HepG2 (cell line): ENCODE data around the gene ARFGAP3. TPM values are rescaled to one million over a fixed set of nuclear protein-coding genes. Genes with fewer than 3 reads are reported as not detected.

Experiments
- BORCS8-MEF2B ChIP-seq: sonication (generic); formaldehyde crosslinking; IDR thresholded peaks from 2 replicates; pipeline ENCODE4 v1.8.0; 2022; ENCODE audit warnings: mild to moderate bottlenecking, missing genetic modification reagents
- CENPX ChIP-seq: sonication (generic); formaldehyde crosslinking; IDR thresholded peaks from 2 replicates; pipeline ENCODE4 v1.9.0; 2021; ENCODE audit warnings: mild to moderate bottlenecking, missing genetic modification reagents, moderate library complexity
- FOXJ3 ChIP-seq: sonication (generic); formaldehyde crosslinking; IDR thresholded peaks from 2 replicates; pipeline ENCODE4 v1.4.0; 2020; ENCODE audit warnings: missing genetic modification reagents, mild to moderate bottlenecking, borderline replicate concordance
- GATA4 ChIP-seq: sonication (generic); IDR thresholded peaks from 2 replicates; pipeline ENCODE4 v1.6.1; 2016; ENCODE audit warnings: antibody characterized with exemption, low read depth, borderline replicate concordance
- HNRNPK ChIP-seq: fragments of 200-400 bp; formaldehyde crosslinking; IDR thresholded peaks from 2 replicates; pipeline ENCODE4 v1.6.1; 2018; ENCODE audit warnings: low read length, low read depth, moderate library complexity, mild to moderate bottlenecking; ENCODE audit not compliant: poor library complexity, severe bottlenecking
- KAT2B ChIP-seq: fragments of 150-350 bp; IDR thresholded peaks from 2 replicates; pipeline ENCODE4 v1.6.1; 2014; ENCODE audit warnings: low read depth, low read length, borderline replicate concordance
- MBNL3 ChIP-seq: fragments of 250-450 bp; sonication (Bioruptor Pico); conservative IDR thresholded peaks from 2 replicates; pipeline ENCODE4 v1.8.0; 2022; ENCODE audit warnings: mild to moderate bottlenecking, inconsistent platforms
- NCOA5 ChIP-seq: sonication (generic); formaldehyde crosslinking; IDR thresholded peaks from 2 replicates; pipeline ENCODE4 v1.4.0; 2020; ENCODE audit warnings: missing genetic modification reagents
- NCOR1 ChIP-seq: fragments of 200-600 bp; sonication (generic); IDR thresholded peaks from 2 replicates; pipeline ENCODE4 v1.7.0; 2017; ENCODE audit warnings: antibody characterized with exemption, low read length, borderline replicate concordance
- NR2F1 ChIP-seq, 2 experiments: fragments of 450-650 bp in 1 of 2; formaldehyde crosslinking in 1 of 2; IDR thresholded peaks; 2 replicates each; pipeline versions ENCODE4 v1.5.0 to v1.6.1; 2016 to 2020; ENCODE audit warnings: mild to moderate bottlenecking in 1 of 2, missing compliant biosample characterization in 1 of 2, missing genetic modification reagents in 1 of 2, moderate library complexity in 1 of 2
- SIN3B ChIP-seq: fragments of 150-350 bp; IDR thresholded peaks from 2 replicates; pipeline ENCODE4 v1.6.1; 2014; ENCODE audit warnings: low read length
- SNAPC2 ChIP-seq: sonication (generic); formaldehyde crosslinking; IDR thresholded peaks from 2 replicates; pipeline ENCODE4 v1.8.1; 2022; ENCODE audit warnings: mild to moderate bottlenecking, missing genetic modification reagents
- TEAD2 ChIP-seq: sonication (generic); formaldehyde crosslinking; IDR thresholded peaks from 2 replicates; pipeline ENCODE4 v1.9.0; 2021; ENCODE audit warnings: missing genetic modification reagents
- ZC3H13 ChIP-seq: sonication (generic); formaldehyde crosslinking; IDR thresholded peaks from 2 replicates; pipeline ENCODE4 v1.8.1; 2023; ENCODE audit warnings: mild to moderate bottlenecking, missing genetic modification reagents, moderate library complexity
- ZFP1 ChIP-seq: IDR thresholded peaks from 2 replicates; pipeline ENCODE4 v1.6.1; 2016
- ZNF207 ChIP-seq: fragments of 450-650 bp; IDR thresholded peaks from 2 replicates; pipeline ENCODE4 v1.6.1; 2016; ENCODE audit warnings: antibody characterized with exemption, borderline replicate concordance
- ZNF260 ChIP-seq: sonication (generic); formaldehyde crosslinking; IDR thresholded peaks from 2 replicates; pipeline ENCODE4 v1.4.0; 2020; ENCODE audit warnings: missing genetic modification reagents, low read depth, mild to moderate bottlenecking, borderline replicate concordance
- ZNF326 ChIP-seq: sonication (generic); formaldehyde crosslinking; IDR thresholded peaks from 2 replicates; pipeline ENCODE4 v1.4.0; 2020; ENCODE audit warnings: missing genetic modification reagents, borderline replicate concordance
- ZNF577 ChIP-seq: sonication (generic); formaldehyde crosslinking; IDR thresholded peaks from 2 replicates; pipeline ENCODE4 v1.4.0; 2020; ENCODE audit warnings: mild to moderate bottlenecking, low read depth, missing genetic modification reagents, borderline replicate concordance
- ZNF891 ChIP-seq: sonication (generic); formaldehyde crosslinking; IDR thresholded peaks from 2 replicates; pipeline ENCODE4 v1.5.0; 2020; ENCODE audit warnings: mild to moderate bottlenecking, missing genetic modification reagents
- polyA plus RNA-seq, 8 experiments: library from polyadenylated mRNA; depleted of rRNA in 3 of 8; stranded (reverse) in 7 of 8; unstranded in 1 of 8; fragments of >200 nt; fragmentation: Illumina TruSeq in 4 of 8; extraction: Trizol in 4 of 8; gene quantifications; 2 replicates each; pipeline versions ENCODE4 v1.2.1 to v1.2.3, GENCODE V29; 2011 to 2016; ENCODE audit warnings: low read depth in 4 of 8, missing spikeins in 1 of 8, mixed read lengths in 1 of 8; ENCODE audit not compliant: insufficient read depth in 1 of 8
- total RNA-seq, 5 experiments: library from RNA; depleted of rRNA; stranded (reverse); fragments of >200 nt; fragmentation: Illumina TruSeq; extraction: Trizol; gene quantifications; 2 replicates each; pipeline ENCODE4 v1.2.3, GENCODE V29; 2016; ENCODE audit warnings: low read depth in 1 of 5
- TF ChIP-seq, protein P1 (sequence below): sonication (generic); formaldehyde crosslinking; IDR thresholded peaks from 2 replicates; pipeline ENCODE4 v1.8.1; 2023; ENCODE audit warnings: mild to moderate bottlenecking, moderate library complexity, missing genetic modification reagents
- TF ChIP-seq, protein P2 (sequence below): sonication (generic); formaldehyde crosslinking; conservative IDR thresholded peaks from 2 replicates; pipeline ENCODE4 v1.4.0; 2020; ENCODE audit warnings: missing genetic modification reagents
- TF ChIP-seq, protein P3 (sequence below): IDR thresholded peaks from 2 replicates; pipeline ENCODE4 v1.6.1; 2018; ENCODE audit warnings: missing genetic modification reagents
- TF ChIP-seq, protein P4 (sequence below): sonication (generic); formaldehyde crosslinking; conservative IDR thresholded peaks from 2 replicates; pipeline ENCODE4 v1.4.0; 2020; ENCODE audit warnings: missing genetic modification reagents

Gene ARFGAP3
- total and polyA plus RNA-seq, 2 of the 13 experiments (the other 11 are each of a cell fraction or from before 2014, with no cell fraction given), result 41.7 to 61.6 TPM

DNA sequence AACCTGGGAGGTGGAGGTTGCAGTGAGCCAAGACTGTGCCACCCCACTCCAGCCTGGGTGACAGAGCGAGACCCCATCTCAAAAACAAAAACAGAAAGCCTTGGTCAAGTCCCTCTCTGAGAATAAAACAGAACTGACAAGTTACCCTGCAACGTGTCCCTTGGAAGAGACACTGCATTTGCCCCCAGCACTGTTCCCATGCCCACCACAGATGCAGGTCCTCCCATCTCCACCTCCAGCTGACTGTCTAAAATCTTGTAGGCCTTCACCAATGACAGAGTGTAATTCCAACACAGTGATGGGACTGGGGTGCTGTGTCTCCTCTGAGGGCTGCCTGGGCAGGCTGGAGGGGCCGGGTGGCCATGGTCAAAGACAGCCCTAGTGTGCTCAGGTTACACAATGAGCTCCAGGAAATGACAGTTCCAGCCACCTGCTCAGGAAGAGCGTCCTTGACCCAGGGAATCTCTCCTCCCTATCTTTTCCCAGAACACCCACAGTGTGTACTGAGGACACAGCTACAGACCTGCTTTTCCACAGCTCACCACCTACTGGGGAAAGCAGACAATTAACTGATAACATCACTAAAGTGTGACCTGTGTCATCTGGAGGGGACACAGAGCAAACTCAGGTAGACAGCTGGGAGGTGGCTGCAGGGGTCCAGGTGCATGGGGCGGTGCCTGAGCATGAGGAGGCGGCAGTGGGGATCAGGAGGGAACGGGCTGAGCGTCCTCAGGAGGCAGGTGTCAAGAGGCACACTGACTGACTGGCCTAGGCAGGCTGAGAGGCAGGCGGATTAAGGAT is 56.4 kb downstream of the ARFGAP3 start (continued):
- no peak for TF ChIP-seq ZNF207
- TF ChIP-seq ZNF891 (CRISPR knock-in tag), result no peak; the same call in 1 of the 2 replicates
- TF ChIP-seq GATA4, result peak; percentile 89
- TF ChIP-seq ZNF260 (CRISPR knock-in tag), result no peak
- no peak for TF ChIP-seq HNRNPK
- no peak for TF ChIP-seq TEAD2 (CRISPR knock-in tag)
- TF ChIP-seq, protein P1, sequence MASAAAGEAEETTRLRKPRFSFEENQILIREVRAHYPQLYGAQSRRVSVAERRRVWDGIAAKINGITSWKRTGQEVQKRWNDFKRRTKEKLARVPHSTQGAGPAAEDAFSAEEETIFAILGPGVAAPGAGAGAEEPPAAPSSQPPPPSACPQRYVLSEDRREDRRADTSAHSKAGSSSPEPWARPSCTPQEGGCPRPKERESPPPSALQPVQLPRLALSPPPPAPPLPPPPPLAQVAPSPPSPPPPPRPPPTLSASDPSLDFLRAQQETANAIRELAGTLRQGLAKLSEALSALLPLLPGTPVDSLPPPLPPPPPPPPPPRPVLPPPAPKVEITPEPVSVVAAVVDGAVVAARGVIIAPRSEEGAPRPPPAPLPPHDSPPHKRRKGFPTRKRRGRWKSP, result no peak
- no peak for TF ChIP-seq ZNF577 (CRISPR knock-in tag)
- TF ChIP-seq MBNL3 (CRISPR knock-in tag), result no peak
- TF ChIP-seq, protein P2, sequence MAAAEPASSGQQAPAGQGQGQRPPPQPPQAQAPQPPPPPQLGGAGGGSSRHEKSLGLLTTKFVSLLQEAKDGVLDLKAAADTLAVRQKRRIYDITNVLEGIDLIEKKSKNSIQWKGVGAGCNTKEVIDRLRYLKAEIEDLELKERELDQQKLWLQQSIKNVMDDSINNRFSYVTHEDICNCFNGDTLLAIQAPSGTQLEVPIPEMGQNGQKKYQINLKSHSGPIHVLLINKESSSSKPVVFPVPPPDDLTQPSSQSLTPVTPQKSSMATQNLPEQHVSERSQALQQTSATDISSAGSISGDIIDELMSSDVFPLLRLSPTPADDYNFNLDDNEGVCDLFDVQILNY, result no peak
- no peak for TF ChIP-seq CENPX (CRISPR knock-in tag)
- no peak for TF ChIP-seq SNAPC2
- TF ChIP-seq ZNF326 (CRISPR knock-in tag), result no peak
- 0 out of 2 replicates have a peak, but pooled peaks have one; percentile 37 for TF ChIP-seq SIN3B
- peak; percentile 91 for TF ChIP-seq ZC3H13
- TF ChIP-seq NCOR1, result peak; percentile 78; the same call in 1 of the 2 replicates
- TF ChIP-seq ZFP1 (CRISPR knock-in tag), result peak; percentile 72
- TF ChIP-seq, protein P3, sequence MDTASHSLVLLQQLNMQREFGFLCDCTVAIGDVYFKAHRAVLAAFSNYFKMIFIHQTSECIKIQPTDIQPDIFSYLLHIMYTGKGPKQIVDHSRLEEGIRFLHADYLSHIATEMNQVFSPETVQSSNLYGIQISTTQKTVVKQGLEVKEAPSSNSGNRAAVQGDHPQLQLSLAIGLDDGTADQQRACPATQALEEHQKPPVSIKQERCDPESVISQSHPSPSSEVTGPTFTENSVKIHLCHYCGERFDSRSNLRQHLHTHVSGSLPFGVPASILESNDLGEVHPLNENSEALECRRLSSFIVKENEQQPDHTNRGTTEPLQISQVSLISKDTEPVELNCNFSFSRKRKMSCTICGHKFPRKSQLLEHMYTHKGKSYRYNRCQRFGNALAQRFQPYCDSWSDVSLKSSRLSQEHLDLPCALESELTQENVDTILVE (CRISPR knock-in tag), result peak; percentile 82
- TF ChIP-seq NR2F1 (CRISPR knock-in tag; IDR thresholded peaks at IDR 0.05), result peak; percentile 83 to 92
- TF ChIP-seq KAT2B, result no peak
- TF ChIP-seq, protein P4, sequence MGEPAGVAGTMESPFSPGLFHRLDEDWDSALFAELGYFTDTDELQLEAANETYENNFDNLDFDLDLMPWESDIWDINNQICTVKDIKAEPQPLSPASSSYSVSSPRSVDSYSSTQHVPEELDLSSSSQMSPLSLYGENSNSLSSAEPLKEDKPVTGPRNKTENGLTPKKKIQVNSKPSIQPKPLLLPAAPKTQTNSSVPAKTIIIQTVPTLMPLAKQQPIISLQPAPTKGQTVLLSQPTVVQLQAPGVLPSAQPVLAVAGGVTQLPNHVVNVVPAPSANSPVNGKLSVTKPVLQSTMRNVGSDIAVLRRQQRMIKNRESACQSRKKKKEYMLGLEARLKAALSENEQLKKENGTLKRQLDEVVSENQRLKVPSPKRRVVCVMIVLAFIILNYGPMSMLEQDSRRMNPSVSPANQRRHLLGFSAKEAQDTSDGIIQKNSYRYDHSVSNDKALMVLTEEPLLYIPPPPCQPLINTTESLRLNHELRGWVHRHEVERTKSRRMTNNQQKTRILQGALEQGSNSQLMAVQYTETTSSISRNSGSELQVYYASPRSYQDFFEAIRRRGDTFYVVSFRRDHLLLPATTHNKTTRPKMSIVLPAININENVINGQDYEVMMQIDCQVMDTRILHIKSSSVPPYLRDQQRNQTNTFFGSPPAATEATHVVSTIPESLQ (CRISPR knock-in tag), result no peak
- TF ChIP-seq NCOA5 (CRISPR knock-in tag), result no peak
- peak; percentile 73; the same call in 1 of the 2 replicates for TF ChIP-seq FOXJ3 (CRISPR knock-in tag)
- TF ChIP-seq BORCS8-MEF2B (CRISPR knock-in tag), result peak; percentile 38; the same call in 1 of the 2 replicates
